HG03135 (cell line): Measurements from ENCODE around the gene IL24.

ENCODE experiments used
- ATAC-seq: cut with Tn5 transposase; IDR thresholded peaks from one replicate; pipeline ENCODE4 v1.9.1; 2021; ENCODE audit warnings: mild to moderate bottlenecking, moderate library complexity; ENCODE audit not compliant: unreplicated experiment

Gene IL24

DNA sequence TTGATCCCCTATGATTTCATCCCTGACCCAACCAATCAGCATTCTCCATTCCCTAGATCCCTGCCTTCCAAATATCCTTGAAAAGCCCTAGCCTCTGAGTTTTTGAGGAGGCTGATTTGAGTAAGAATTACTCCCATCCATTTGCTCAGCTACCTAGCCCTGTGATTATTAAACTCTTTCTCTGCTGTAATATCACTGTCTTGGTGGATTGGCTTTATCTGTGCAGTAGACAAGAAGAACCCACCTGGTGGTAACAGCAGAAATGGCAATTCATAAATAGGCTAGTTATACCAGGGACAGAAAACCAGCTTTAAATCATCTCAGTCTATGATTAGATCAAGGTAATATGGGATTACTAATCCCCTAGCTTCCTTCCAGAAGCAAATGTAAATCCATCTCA is 18.8 kb upstream of the IL24 start:
- ATAC-seq: no peak

DNA sequence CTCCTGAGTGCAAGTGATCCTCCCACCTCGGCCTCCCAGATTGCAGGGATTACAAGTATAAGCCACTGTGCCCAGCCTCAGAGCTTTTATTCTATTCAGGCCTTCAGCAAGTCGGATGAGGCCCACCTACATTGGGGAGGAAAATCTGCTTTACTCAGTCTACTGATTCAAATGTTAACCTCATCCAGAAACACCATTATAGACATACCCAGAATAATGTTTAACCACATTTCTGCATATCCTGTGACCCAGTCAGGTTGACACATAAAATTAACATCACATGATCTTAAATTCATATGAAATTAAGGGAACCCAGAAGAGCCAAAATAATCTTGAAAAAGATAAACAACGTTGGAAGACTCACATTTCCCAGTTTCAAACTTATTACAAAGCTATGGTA is 16.9 kb upstream of the IL24 start:
- no peak for ATAC-seq

DNA sequence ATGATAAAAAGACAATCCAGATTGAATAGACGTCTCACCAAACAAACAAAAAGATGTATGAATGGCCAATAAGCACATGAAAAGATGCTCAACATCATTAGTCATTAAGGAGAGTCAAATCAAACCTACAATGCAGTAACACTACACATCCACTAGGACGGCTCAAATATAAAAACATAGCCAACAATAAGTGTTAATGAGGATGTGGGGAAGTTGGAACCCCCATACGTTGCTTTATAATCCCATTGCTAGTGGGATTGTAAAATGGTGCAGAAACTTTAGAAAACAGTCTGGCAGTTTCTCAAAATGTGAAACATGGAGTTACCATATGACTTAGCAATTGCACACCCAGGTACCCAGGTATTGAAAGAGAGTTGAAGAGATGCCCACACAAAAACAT is 14.7 kb upstream of the IL24 start:
- no peak for ATAC-seq

DNA sequence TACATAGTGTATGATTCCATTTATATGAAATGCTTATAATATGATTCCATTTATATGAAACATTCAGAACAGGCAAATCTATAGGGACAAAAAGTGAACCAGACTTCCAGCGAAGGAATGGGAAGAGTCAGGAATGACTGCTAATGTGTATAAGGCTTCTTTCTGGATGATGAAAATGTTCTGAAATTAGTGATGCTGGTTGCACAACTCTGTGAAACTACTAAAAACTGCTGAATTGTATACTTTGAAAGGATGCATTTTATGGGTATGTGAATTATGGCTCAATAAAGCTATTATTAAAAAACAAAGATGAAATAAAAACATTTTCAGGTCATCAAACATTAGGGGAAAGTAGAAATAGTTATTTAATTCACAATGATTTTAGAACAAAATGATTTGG is 14.1 kb upstream of the IL24 start:
- ATAC-seq: no peak

DNA sequence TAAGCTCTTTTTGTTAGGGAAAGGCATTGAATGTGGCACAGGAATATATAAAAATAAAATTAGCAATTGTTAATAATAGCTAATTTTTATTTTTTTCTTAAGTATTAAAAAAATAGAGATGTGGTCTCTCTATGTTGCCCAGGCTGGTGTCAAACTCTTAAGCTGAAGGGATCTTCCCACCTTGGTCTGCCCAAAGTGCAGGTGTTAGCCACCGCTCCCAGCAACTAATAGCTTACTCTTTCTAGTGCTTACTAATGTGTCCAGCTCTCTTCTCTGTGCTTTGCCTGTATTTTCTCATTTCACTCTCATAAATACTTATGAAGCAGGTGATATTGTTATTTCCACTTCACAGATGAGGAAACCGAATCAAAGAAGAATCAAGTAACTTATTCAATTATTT is 13.4 kb upstream of the IL24 start:
- ATAC-seq: no peak

DNA sequence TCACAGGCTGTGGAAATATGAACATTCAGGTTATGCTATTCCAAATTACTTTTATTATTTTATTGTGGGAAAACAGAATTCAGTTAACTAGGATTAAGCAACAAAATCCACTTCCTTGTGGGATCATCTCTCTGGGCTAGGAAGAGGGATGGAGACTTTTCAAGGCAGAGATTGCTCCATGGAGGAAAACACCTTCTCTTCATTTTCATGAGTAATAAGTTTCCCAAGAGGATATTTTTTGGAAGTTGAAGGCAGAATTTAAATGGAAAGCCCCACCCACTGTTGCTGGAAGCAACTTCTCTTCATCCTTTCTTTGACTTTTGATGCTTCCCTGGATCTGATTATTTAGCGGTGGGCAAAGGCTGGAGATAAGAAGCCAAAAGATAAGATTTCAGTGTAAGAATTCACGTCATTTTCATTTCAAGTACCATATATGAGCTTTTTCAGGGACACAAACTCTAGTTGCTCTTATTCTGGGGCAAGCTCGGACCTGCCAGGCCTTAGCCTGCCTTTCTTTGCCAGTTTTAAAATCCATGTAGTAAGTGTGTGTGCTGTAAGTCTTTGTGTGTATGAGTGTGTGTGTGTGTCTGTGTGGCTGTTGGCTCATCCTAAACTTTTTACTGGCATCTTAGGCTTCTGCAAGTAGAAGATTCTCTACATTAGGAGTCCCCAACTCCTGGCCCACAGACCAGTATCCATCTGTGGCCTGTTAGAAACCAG is 11.7 kb upstream of the IL24 start:
- ATAC-seq: no peak

DNA sequence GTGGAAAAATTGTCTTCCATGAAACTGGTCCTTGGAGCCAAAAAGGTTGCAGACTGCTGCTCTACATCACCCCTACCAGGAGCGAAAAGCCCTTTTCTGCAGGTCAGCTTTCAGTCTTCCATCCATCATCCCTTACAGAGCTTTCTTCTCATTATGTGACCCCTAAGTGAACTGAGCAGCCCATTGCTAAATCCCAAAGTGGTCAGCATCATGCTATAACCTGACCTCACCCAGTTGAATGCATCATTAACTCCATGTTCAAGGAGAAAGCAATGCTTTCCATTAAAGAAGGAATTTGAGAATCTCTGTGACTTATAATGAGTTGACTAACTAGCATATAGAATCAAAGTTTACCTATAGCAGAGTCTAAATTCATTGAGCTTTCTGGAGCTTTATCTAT is 10.4 kb upstream of the IL24 start:
- ATAC-seq: no peak

DNA sequence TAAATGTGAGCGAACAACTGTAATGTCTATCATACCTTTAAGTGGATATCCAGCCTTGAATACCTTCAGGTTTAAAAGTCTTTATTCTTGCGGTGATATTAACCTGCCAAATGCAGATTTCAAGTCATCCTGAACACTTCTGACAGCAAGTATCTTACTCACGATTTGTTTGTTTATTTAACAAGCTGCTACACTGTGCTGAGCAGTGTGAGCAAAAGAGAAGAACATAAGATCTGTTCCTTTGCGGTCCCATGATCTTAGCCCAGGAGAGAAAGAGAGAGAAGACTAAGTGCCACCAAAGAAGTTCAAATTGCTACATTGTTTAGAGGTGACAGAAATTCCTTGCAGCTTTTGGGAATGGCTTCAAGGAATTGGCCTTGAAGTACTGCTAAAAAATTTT is 9.5 kb upstream of the IL24 start:
- ATAC-seq: no peak

DNA sequence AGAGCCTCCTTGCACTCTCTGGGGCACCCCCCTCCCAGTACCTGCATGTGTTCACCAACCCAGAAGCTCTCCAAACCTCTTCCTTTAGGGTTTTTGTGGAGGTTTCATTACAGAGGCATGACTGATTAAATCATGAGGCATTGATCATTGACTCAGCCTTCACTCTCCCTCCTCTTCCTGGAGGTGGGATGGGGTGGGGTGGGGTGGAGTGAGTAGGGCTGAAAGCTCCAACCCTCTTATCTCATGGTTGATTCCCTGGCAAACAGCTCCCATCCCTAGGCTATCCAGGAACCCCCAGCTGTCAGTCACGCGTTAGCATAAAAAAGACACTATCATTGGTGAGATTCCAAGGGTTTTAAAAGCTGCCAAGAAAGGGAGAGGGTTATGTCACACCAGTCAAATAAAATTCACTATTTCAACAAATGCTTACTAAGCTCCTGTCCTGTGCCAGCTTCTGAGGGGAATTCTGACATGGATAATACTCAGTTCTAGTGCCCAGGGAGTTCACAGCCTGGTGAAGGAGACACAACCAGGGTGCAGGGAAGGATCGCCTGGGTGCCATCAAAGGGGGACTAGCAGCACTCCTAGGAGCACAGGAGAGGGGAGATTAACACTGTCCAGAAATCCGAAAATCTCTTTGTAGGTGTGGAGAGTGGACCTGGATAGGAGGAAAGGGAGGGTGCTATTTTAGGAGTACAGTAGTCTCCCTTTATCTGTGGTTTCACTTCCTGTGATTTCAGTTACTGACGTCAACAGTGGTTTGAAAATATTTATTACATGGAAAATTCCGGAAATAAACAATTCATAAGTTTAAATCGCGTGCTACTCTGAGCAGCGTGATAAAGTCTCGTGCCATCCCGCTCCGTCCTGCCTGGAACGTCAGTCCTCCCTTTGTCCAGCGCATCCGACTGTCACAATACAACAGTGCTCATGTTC is 6.8 kb upstream of the IL24 start:
- no peak for ATAC-seq

DNA sequence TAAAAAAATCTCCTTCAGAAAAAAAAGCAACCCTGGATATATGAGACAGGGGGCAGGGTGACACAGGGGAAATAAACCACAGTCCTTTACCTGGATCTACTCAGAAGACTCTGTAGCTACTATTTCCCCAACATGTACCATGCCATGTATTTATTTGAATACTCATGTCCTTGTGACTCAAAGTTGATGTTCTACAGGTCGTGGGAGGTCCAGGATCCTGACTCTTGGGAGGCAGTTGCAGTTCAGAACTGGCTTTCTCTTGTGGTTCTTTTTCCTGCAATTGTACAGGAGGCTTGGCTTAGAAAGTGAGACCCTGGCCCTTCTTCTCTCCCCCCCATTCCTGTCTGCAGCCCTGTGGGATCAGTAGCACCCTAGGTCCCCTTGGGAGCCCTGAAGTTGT is 5.8 kb upstream of the IL24 start:
- no peak for ATAC-seq

DNA sequence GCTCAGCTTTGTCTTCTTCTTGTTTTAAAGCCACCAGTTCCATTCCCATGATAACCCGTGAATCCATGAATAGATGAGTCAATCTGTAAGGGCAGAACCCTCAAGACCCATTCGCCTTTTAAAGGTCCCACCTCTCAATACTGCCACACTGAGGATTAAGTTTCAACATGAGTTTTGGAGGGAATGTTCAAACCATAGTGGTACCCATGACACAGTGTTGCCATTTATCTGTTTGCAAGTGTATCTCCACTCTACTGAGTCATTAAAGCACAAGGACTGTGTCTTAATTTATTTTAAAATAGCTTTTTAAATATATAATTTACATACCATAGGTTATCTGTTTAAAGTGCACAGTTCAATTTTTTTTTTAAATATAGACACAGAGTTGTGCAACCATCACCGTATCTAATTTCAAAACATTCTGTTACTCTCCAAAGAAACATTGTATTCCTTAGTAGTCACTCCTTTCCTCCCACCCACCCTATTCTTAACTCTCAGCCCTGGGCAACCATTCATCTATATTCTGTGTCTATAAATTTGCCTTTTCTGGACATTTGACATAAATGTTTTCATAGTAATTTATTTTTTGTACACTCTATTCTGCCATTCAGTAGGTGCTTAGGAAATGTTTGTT is 4.8 kb upstream of the IL24 start:
- no peak for ATAC-seq

DNA sequence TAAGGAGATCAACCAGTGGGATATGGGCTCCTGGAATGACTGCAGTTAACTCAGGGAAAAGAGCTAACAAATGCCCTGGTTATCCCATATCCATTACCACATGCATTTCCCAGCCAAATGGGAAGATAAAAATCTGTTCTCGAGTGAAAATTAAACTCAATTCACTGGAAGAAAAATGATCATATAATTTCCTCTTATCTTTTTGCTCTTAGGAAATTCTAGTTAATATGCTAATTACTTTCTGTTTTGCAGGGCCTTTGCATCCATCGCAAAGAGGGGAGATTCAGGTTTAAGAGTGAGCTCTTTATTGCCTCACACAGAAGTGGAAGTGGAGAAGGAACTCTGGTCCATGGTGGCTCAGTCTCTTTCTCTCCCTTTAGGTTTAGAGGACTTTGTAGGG is 3.9 kb upstream of the IL24 start:
- no peak for ATAC-seq

DNA sequence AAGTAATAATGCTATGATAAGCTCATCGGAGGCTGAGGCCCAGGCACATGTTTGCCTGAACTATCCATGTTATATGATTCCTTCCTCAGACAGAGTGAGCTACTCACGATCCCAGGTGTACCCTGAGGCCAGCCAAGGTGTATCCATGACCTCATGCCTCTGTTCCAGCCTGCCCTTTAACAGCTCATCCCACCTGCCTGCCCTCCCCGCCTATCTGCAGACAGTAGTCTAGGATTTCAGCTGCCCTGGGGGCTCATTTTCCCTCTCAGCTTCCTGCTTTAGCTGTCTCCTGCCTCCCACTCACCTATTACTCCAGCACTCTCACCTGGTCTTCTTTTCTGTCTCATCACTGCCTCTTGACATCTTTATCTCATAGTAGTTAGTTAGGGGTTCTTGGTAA is 1.9 kb upstream of the IL24 start:
- ATAC-seq: no peak

DNA sequence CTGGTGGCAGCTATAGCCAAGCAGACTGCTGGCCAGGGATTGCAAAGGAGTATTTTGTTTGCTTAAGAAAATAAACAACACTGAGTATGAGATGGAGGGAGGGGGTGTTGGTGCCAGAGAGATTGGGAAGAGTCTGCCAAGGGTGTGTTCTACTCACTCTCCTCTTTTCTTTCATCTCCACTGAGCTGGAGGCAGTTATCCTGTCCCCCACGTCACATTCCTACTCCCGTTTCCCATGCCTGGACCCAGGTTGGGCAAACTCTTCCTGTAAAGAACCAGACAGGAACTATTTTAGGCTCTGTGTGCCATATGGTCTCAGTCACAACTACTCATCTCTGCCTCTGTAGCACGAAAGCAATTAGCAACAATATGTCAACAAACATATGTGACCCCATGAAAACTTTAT is 1.4 kb upstream of the IL24 start:
- ATAC-seq: no peak

DNA sequence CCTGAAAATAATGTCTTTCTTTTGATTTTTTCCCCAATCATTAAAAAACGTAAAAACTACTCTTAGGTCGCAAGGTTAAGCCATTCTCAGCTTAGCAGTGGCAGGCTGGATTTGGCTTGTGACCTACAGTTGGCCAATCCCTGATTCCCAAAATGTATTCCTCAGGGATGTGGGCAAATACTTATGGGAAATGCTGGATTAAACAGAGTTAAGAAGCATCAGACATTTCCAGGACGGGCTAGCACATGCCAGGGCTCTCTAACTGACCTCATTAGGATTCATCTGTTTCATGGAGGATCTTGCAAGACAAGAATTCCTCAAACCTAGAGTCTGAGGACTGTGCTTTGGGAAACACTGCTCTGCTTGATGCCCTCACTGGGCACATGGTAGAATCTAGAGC is 982 bp upstream of the IL24 start:
- ATAC-seq: no peak

DNA sequence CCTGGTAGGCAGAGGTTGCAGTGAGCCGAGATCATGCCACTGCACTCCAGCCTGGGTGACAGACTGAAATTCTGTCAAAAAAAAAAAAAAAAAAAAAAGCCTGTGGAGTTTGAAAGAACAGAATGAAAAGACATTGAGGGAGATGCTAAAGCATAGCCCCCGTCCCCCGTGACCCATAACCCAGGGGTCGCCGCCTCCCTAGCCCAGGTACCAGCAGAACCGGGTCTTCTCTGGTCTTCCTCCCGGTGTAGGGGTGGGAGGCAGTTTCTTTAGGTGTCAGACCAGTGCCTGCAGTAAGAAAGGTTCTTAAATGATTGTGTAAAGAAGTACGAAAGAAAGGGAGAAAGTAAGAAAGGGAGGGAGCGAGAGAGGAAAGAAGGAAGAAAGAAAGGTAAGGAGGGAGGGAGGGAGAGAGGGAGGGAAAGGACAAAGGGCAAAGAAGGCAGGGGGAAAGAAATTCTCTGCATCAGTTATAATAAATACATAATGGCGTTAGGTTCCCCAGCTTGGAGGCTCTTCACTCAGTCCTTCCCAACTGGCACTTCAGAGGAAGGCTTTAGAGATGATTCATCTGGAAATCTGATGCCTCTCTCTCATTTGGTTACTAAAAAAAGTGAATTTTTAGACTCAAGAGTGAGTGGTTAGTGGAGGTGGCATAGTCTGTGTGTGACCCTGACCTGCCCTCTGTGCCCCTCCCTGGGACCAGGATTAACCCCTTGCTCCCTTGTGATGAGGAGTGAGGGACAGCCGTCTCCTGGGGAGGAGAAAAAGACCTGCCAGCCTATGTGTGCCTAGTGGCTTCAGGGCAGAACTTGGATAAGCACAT is 1.1 kb downstream of the IL24 start:
- ATAC-seq: no peak

DNA sequence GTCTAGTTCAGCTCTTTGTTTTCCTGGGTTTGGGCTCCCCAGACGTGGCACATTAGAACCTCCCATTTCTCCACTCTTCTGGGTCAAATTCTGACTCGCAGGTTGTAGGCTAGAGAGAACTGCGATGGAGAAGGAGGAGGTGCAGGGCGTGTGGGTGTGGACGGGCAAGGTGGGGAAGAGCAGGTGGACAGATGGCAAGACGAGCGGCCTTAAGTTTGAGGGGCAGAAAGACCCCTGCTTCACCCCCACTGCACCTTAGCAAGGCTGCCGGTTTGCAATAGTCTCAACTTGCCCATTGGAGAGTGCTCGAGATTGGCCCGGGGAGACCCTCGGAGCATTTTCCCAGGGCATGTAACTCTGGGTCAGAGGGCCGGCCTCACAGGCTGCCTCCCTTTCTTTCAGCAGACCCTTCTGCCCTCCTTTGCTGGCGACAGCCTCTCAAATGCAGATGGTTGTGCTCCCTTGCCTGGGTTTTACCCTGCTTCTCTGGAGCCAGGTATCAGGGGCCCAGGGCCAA is 1.7 kb downstream of the IL24 start:
- no peak for ATAC-seq

DNA sequence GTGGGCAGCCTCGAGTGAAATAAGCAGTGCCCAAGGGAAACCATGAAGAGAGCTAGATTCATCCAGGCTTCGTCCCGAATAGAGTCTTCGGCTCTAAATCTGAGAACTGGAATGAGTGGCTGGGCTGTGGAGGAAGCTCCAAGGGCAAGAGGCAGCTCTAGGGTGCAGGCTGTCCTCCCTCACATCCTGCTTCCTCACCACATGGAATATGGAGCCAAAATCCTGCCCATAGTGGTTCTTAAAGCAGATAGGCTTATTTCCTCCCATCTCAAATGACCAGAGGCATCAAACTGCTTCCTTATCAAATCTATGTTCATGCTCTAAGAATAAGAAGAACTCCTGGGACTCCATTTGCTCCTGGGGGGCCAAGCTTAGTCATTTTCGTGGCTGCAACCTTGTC is 2.5 kb downstream of the IL24 start:
- ATAC-seq: no peak

DNA sequence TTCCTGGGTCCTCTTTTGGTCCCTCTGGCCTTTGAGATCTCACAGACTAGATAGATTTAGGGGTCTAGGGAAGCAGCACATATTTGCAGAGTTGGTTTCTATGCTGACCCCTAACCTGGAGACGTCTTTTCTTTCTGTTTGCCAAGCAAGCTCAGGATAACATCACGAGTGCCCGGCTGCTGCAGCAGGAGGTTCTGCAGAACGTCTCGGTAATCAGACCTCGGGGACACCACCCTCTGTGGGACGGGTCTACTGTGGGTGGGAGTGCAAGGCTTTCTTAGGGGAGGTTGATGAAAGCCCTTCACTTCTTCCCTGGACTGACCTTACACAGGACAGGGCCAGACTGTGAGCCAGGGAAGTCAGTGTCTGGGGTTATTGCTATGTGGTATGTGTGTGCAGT is 2.9 kb downstream of the IL24 start:
- ATAC-seq: no peak

DNA sequence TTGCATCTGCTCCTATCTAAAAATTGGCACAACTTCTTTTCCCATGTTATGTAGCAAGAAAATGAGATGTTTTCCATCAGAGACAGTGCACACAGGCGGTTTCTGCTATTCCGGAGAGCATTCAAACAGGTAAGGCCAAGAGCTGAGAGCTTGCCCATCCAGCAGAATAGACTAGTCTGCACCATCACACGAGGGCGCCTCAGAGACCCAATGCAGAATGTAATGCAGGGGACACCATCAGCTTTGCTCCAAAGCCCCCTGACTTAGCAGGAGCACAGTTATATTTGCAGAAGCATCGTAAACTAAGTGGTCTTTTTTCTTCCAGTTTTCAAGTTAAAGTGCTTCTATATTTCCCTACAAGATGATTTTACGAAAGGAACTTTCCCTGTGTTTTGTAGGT is 4.7 kb downstream of the IL24 start:
- ATAC-seq: no peak

DNA sequence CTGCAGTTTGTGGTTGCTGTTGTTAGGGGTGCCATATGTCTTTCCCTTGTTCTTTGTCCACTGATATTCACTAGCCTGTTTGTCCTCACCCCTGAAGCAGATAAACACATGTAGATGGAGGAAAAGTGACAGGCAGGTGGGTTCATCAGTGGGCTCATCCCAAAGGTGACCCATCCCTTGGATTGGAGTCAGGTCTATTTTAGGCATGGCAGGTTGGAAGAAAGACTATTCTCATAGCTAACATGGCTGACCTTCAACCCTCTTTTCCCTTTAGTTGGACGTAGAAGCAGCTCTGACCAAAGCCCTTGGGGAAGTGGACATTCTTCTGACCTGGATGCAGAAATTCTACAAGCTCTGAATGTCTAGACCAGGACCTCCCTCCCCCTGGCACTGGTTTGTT is 5.5 kb downstream of the IL24 start:
- no peak for ATAC-seq
